ENCODE results near the gene PTAFR.

PTAFR gene

GRCh38 chr1:28173980-28174297 is 2.6 kb downstream of the PTAFR start:
- no peak for DNase-seq

GRCh38 chr1:28173151-28173979 is 3.1 kb downstream of the PTAFR start:
- DNase-seq: no peak

GRCh38 chr1:28172713-28173150 is 3.8 kb downstream of the PTAFR start:
- DNase-seq: no peak

- no peak for DNase-seq
These were observed 5.2 kb downstream of the PTAFR start for GRCh38 chr1:28171246-28171645.

GRCh38 chr1:28170001-28170596 is 6.4 kb downstream of the PTAFR start:
- no peak for DNase-seq

GRCh38 chr1:28163496-28164161 is 12.9 kb downstream of the PTAFR start:
- DNase-seq: no peak

- no peak for DNase-seq
These were observed 14.3 kb downstream of the PTAFR start for GRCh38 chr1:28162151-28162550.

- no peak for DNase-seq
These were observed 14.7 kb downstream of the PTAFR start for GRCh38 chr1:28161751-28162150.

- no peak for DNase-seq
These were observed 15.7 kb downstream of the PTAFR start for GRCh38 chr1:28160782-28161266.

GRCh38 chr1:28159680-28160079 is 16.8 kb downstream of the PTAFR start:
- DNase-seq: no peak

- DNase-seq: no peak
These were observed 17.2 kb downstream of the PTAFR start for GRCh38 chr1:28159243-28159642.

GRCh38 chr1:28157894-28158293 is 18.6 kb downstream of the PTAFR start:
- DNase-seq: no peak

GRCh38 chr1:28156821-28157220 is 19.7 kb downstream of the PTAFR start:
- no peak for DNase-seq

GRCh38 chr1:28155628-28156027 is 20.9 kb downstream of the PTAFR start:
- DNase-seq: no peak

GRCh38 chr1:28154078-28154594 is 22.4 kb downstream of the PTAFR start:
- no peak for DNase-seq

GRCh38 chr1:28150125-28150780 is 26.2 kb downstream of the PTAFR start:
- DNase-seq: no peak

GRCh38 chr1:28148880-28149195 is 27.7 kb downstream of the PTAFR start:
- no peak for DNase-seq

GRCh38 chr1:28147264-28148094 is 29.0 kb downstream of the PTAFR start:
- no peak for DNase-seq

- no peak for DNase-seq
These were observed 30.8 kb downstream of the PTAFR start for GRCh38 chr1:28145728-28146127.

GRCh38 chr1:28144203-28145135 is 32.0 kb downstream of the PTAFR start:
- DNase-seq: no peak

- DNase-seq: no peak
These were observed 32.8 kb downstream of the PTAFR start for GRCh38 chr1:28143496-28144202.

Measured in NCI-H187 (cell line).